SU-DHL-6 (cell line): ENCODE measurements around the gene PRND.

Experiments used
- EZH2phosphoT487 ChIP-seq: fragments of 200-600 bp; sonication (generic), shearing (Covaris generic); conservative IDR thresholded peaks from 2 replicates; pipeline ENCODE4 v1.6.1; 2018; ENCODE audit warnings: mild to moderate bottlenecking, antibody characterized with exemption, low read length, moderate library complexity, mixed read lengths
- TF ChIP-seq, protein P1 (sequence below): fragments of 200-600 bp; sonication (generic); IDR thresholded peaks from one replicate; pipeline ENCODE4 v1.5.1; 2017; ENCODE audit warnings: antibody characterized with exemption, mild to moderate bottlenecking, low read length, moderate library complexity; ENCODE audit not compliant: insufficient read depth, poor library complexity, severe bottlenecking

DNA sequence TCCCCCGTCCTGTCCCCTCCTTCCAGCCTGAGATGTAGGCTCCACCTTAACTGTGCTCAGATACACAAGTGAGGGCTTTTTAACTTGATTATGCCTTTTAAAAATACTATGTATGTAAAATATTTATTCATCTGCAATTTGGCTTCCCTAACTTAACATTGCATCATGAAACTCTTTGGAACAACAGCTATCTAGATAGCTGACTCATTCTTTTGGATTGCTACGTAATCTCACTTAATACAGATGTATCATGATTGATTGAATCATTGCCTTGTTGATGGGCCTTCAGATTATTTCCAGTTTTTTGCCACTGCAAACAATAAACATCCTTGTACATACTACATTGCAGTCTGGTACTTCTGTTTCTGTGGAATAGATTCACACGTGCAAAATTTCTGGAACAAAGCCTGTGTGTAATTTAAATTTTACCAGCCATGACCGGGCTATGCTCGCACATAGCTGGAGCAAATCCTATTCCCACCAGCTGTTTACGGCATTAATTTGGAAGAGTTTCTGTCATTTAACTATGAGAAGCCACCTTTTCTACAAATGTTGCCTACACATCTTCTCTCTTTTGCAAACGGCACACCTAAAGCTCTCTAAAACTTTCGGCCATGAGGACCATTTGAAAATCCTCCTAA lies 6.5 kb downstream of the PRND start:
- TF ChIP-seq, protein P1, sequence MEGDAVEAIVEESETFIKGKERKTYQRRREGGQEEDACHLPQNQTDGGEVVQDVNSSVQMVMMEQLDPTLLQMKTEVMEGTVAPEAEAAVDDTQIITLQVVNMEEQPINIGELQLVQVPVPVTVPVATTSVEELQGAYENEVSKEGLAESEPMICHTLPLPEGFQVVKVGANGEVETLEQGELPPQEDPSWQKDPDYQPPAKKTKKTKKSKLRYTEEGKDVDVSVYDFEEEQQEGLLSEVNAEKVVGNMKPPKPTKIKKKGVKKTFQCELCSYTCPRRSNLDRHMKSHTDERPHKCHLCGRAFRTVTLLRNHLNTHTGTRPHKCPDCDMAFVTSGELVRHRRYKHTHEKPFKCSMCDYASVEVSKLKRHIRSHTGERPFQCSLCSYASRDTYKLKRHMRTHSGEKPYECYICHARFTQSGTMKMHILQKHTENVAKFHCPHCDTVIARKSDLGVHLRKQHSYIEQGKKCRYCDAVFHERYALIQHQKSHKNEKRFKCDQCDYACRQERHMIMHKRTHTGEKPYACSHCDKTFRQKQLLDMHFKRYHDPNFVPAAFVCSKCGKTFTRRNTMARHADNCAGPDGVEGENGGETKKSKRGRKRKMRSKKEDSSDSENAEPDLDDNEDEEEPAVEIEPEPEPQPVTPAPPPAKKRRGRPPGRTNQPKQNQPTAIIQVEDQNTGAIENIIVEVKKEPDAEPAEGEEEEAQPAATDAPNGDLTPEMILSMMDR, result no peak
- TF ChIP-seq EZH2phosphoT487, result no peak
